ENCODE measurements around the gene DYNC1I1.

DNA sequence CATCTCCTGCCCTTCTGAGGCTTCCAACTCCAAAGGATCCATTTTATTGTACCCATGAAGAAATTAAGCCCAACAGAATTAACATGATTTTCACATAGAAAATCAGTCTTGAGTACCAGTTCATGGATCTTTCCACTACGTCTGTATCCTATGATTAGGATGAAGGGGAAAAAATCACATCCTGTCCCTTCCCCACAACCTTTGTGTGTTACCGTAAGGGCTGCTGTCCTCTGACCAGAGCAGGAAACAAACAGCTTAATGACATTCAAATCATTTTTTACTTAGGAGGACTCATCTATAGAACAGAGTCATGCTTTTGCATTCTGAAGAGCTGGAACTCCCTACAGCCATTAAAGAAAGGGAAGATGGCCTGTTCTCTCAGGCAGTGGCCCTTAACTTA, 241.5 kb downstream of the DYNC1I1 start:
- TF ChIP-seq, protein P1, sequence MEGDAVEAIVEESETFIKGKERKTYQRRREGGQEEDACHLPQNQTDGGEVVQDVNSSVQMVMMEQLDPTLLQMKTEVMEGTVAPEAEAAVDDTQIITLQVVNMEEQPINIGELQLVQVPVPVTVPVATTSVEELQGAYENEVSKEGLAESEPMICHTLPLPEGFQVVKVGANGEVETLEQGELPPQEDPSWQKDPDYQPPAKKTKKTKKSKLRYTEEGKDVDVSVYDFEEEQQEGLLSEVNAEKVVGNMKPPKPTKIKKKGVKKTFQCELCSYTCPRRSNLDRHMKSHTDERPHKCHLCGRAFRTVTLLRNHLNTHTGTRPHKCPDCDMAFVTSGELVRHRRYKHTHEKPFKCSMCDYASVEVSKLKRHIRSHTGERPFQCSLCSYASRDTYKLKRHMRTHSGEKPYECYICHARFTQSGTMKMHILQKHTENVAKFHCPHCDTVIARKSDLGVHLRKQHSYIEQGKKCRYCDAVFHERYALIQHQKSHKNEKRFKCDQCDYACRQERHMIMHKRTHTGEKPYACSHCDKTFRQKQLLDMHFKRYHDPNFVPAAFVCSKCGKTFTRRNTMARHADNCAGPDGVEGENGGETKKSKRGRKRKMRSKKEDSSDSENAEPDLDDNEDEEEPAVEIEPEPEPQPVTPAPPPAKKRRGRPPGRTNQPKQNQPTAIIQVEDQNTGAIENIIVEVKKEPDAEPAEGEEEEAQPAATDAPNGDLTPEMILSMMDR (IDR thresholded peaks at IDR 0.05 in 8 of 11, conservative IDR thresholded peaks at IDR 0.05 in 3 of 11): no peak
- TF ChIP-seq POLR2A (IDR thresholded peaks at IDR 0.05): no peak
